HepG2 (cell line): ENCODE measurements around the gene ENTPD1. TPM values are rescaled to one million over a fixed set of nuclear protein-coding genes. Genes with fewer than 3 reads are reported as not detected.
A peak's percentile ranks its signal among the peaks of the same experiment; 100 is the strongest.

ENCODE experiments used
- AKAP8 ChIP-seq: sonication (generic); formaldehyde crosslinking; IDR thresholded peaks from 2 replicates; pipeline ENCODE4 v1.5.1; 2020; ENCODE audit warnings: mild to moderate bottlenecking, missing genetic modification reagents
- CBFB ChIP-seq: sonication (generic); formaldehyde crosslinking; IDR thresholded peaks from 2 replicates; pipeline ENCODE4 v1.4.0; 2020; ENCODE audit warnings: missing genetic modification reagents
- FOXC1 ChIP-seq: sonication (generic); formaldehyde crosslinking; IDR thresholded peaks from 2 replicates; pipeline ENCODE4 v1.8.0; 2022; ENCODE audit warnings: mild to moderate bottlenecking, missing genetic modification reagents, borderline replicate concordance
- GPN1 ChIP-seq: sonication (generic); formaldehyde crosslinking; IDR thresholded peaks from 2 replicates; pipeline ENCODE4 v1.5.1; 2020; ENCODE audit warnings: missing genetic modification reagents, borderline replicate concordance
- HNRNPH1 ChIP-seq: fragments of 200-400 bp; formaldehyde crosslinking; optimal IDR thresholded peaks from 2 replicates; pipeline ENCODE3; 2017; ENCODE audit warnings: mild to moderate bottlenecking, low read depth, low read length
- HNRNPLL ChIP-seq: fragments of 200-400 bp; formaldehyde crosslinking; IDR thresholded peaks from 2 replicates; pipeline ENCODE4 v1.6.1; 2017; ENCODE audit warnings: mild to moderate bottlenecking, low read depth, low read length; ENCODE audit not compliant: poor library complexity, severe bottlenecking
- HOXA9 ChIP-seq: sonication (generic); formaldehyde crosslinking; IDR thresholded peaks from 2 replicates; pipeline ENCODE4 v1.8.1; 2022; ENCODE audit warnings: missing genetic modification reagents, mild to moderate bottlenecking, moderate library complexity, borderline replicate concordance
- KLF11 ChIP-seq: IDR thresholded peaks from 2 replicates; pipeline ENCODE4 v1.6.1; 2016; ENCODE audit warnings: missing compliant biosample characterization
- MAFK ChIP-seq, 2 experiments: IDR thresholded peaks in 1 of 2; conservative IDR thresholded peaks in 1 of 2; 2 replicates each; pipeline ENCODE4 v1.6.1; 2011; ENCODE audit warnings: improper control_type of control experiment in 2 of 2, low read length in 2 of 2
- NFIB ChIP-seq: sonication (generic); formaldehyde crosslinking; IDR thresholded peaks from 2 replicates; pipeline ENCODE4 v1.9.0; 2021; ENCODE audit warnings: missing genetic modification reagents, mild to moderate bottlenecking, borderline replicate concordance
- PHF5A ChIP-seq: IDR thresholded peaks from one replicate; pipeline ENCODE4 v1.6.1; 2018; ENCODE audit warnings: low read depth, missing genetic modification reagents; ENCODE audit not compliant: unreplicated experiment
- RXRB ChIP-seq: IDR thresholded peaks from 2 replicates; pipeline ENCODE4 v1.6.1; 2016; ENCODE audit warnings: borderline replicate concordance, missing genetic modification reagents, missing compliant biosample characterization
- SCMH1 ChIP-seq: sonication (generic); formaldehyde crosslinking; IDR thresholded peaks from 2 replicates; pipeline ENCODE4 v1.9.0; 2021; ENCODE audit warnings: missing genetic modification reagents, mild to moderate bottlenecking, borderline replicate concordance
- THAP9 ChIP-seq: sonication (generic); formaldehyde crosslinking; IDR thresholded peaks from 2 replicates; pipeline ENCODE4; 2020; ENCODE audit warnings: missing genetic modification reagents, mild to moderate bottlenecking, borderline replicate concordance
- XRCC5 ChIP-seq: fragments of 200-400 bp; formaldehyde crosslinking; optimal IDR thresholded peaks from 2 replicates; pipeline ENCODE3; 2017; ENCODE audit warnings: mild to moderate bottlenecking, low read length
- ZBTB26 ChIP-seq: IDR thresholded peaks from 2 replicates; pipeline ENCODE4 v1.6.1; 2016; ENCODE audit warnings: missing compliant biosample characterization, missing genetic modification reagents, borderline replicate concordance
- ZBTB38 ChIP-seq: sonication (generic); formaldehyde crosslinking; IDR thresholded peaks from 2 replicates; pipeline ENCODE4 v1.5.1; 2020; ENCODE audit warnings: mild to moderate bottlenecking, missing genetic modification reagents
- ZNF256 ChIP-seq: sonication (generic); formaldehyde crosslinking; conservative IDR thresholded peaks from 2 replicates; pipeline ENCODE4 v1.4.0; 2020; ENCODE audit warnings: missing genetic modification reagents
- ZNF274 ChIP-seq: sonication (generic); formaldehyde crosslinking; IDR thresholded peaks from 2 replicates; pipeline ENCODE4 v1.5.1; 2020; ENCODE audit warnings: mild to moderate bottlenecking, missing genetic modification reagents
- ZNF747 ChIP-seq: sonication (generic); formaldehyde crosslinking; IDR thresholded peaks from 2 replicates; pipeline ENCODE4 v1.8.1; 2023; ENCODE audit warnings: missing genetic modification reagents, mild to moderate bottlenecking, borderline replicate concordance
- ZSCAN31 ChIP-seq: sonication (generic); formaldehyde crosslinking; IDR thresholded peaks from 2 replicates; pipeline ENCODE4 v1.5.0; 2020; ENCODE audit warnings: low read depth, mild to moderate bottlenecking, missing genetic modification reagents
- polyA plus RNA-seq, 8 experiments: library from polyadenylated mRNA; depleted of rRNA in 3 of 8; stranded (reverse) in 7 of 8; unstranded in 1 of 8; fragments of >200 nt; fragmentation: Illumina TruSeq in 4 of 8; extraction: Trizol in 4 of 8; gene quantifications; 2 replicates each; pipeline versions ENCODE4 v1.2.1 to v1.2.3, GENCODE V29; 2011 to 2016; ENCODE audit warnings: low read depth in 4 of 8, missing spikeins in 1 of 8, mixed read lengths in 1 of 8; ENCODE audit not compliant: insufficient read depth in 1 of 8
- total RNA-seq, 5 experiments: library from RNA; depleted of rRNA; stranded (reverse); fragments of >200 nt; fragmentation: Illumina TruSeq; extraction: Trizol; gene quantifications; 2 replicates each; pipeline ENCODE4 v1.2.3, GENCODE V29; 2016; ENCODE audit warnings: low read depth in 1 of 5
- TF ChIP-seq, protein P1 (sequence below): sonication (generic); formaldehyde crosslinking; IDR thresholded peaks from 2 replicates; pipeline ENCODE4 v1.4.0; 2020; ENCODE audit warnings: mild to moderate bottlenecking, missing genetic modification reagents
- TF ChIP-seq, protein P2 (sequence below): sonication (generic); formaldehyde crosslinking; IDR thresholded peaks from 2 replicates; pipeline ENCODE4 v1.5.0; 2020; ENCODE audit warnings: missing genetic modification reagents

ENTPD1 gene
- total and polyA plus RNA-seq, 2 of the 13 experiments (the other 11 are each of a cell fraction or from before 2014, with no cell fraction given), result 0.07 TPM

- TF ChIP-seq ZNF747 (CRISPR knock-in tag) (peak; percentile 67; the same call in 1 of the 2 replicates), AKAP8 (CRISPR knock-in tag) (peak; percentile 47; the same call in 1 of the 2 replicates), FOXC1 (peak; percentile 78), HOXA9 (peak; percentile 8; the same call in 1 of the 2 replicates), ZNF256 (CRISPR knock-in tag) (peak; percentile 63), RXRB (CRISPR knock-in tag) (peak; percentile 5; the same call in 1 of the 2 replicates), CBFB (peak; percentile 25; the same call in 1 of the 2 replicates), NFIB (CRISPR knock-in tag) (no peak), XRCC5 (peak; percentile 28), THAP9 (CRISPR knock-in tag) (peak; percentile 84; the same call in 1 of the 2 replicates), KLF11 (no peak), PHF5A (no peak), GPN1 (CRISPR knock-in tag) (no peak), HNRNPLL (peak; percentile 99), SCMH1 (CRISPR knock-in tag) (no peak), HNRNPH1 (no peak), MAFK (conservative IDR thresholded peaks at IDR 0.05 in 1 of 2, IDR thresholded peaks at IDR 0.05 in 1 of 2; ENCODE audit: low read length in 2 of 2) (0 out of 4 replicates have a peak, but pooled peaks of 1 of the 2 experiments have one; percentile 6), ZNF274 (CRISPR knock-in tag) (peak; percentile 75; the same call in 1 of the 2 replicates), ZSCAN31 (peak; percentile 81), ZBTB26 (CRISPR knock-in tag) (no peak), ZBTB38 (CRISPR knock-in tag) (no peak)
- TF ChIP-seq, protein P1, sequence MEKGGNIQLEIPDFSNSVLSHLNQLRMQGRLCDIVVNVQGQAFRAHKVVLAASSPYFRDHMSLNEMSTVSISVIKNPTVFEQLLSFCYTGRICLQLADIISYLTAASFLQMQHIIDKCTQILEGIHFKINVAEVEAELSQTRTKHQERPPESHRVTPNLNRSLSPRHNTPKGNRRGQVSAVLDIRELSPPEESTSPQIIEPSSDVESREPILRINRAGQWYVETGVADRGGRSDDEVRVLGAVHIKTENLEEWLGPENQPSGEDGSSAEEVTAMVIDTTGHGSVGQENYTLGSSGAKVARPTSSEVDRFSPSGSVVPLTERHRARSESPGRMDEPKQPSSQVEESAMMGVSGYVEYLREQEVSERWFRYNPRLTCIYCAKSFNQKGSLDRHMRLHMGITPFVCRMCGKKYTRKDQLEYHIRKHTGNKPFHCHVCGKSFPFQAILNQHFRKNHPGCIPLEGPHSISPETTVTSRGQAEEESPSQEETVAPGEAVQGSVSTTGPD (CRISPR knock-in tag), result no peak
- TF ChIP-seq, protein P2, sequence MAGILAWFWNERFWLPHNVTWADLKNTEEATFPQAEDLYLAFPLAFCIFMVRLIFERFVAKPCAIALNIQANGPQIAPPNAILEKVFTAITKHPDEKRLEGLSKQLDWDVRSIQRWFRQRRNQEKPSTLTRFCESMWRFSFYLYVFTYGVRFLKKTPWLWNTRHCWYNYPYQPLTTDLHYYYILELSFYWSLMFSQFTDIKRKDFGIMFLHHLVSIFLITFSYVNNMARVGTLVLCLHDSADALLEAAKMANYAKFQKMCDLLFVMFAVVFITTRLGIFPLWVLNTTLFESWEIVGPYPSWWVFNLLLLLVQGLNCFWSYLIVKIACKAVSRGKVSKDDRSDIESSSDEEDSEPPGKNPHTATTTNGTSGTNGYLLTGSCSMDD (CRISPR knock-in tag), result no peak
Measured at GRCh38 chr10:95907456-95908253, 151.7 kb downstream of the ENTPD1 start, which contains the start of gene CC2D2B (continued).
